MM.1S (cell line): Measurements from ENCODE around the gene HSBP1.

Source experiments
- DNase-seq: peaks from one replicate; pipeline ENCODE4 v3.0.0-alpha.2; 2015
- H2AFZ ChIP-seq: fragments of 300-600 bp; sonication (generic); 2 replicates; pipeline ENCODE4 v1.6.0; 2016; ENCODE audit warnings: antibody characterized with exemption, low read length
- H3F3A ChIP-seq: fragments of 300-600 bp; sonication (generic); 2 replicates; pipeline ENCODE4 v1.6.1; 2016; ENCODE audit warnings: mild to moderate bottlenecking, antibody characterized with exemption, low read length, moderate library complexity, mixed read lengths; ENCODE audit not compliant: insufficient read depth
- H3K27ac ChIP-seq: fragments of 300-600 bp; sonication (generic); 2 replicates; pipeline ENCODE4 v1.5.1; 2016; ENCODE audit warnings: mild to moderate bottlenecking, low read length
- H3K27me3 ChIP-seq: fragments of 300-600 bp; sonication (generic); replicated peaks from 2 replicates; pipeline ENCODE4 v1.6.0; 2016; ENCODE audit warnings: low read length; ENCODE audit not compliant: insufficient read depth
- H3K36me3 ChIP-seq: fragments of 300-600 bp; sonication (generic); replicated peaks from 2 replicates; pipeline ENCODE4 v1.6.1; 2016; ENCODE audit warnings: mild to moderate bottlenecking, low read length, mixed read lengths; ENCODE audit not compliant: insufficient read depth
- H3K4me1 ChIP-seq: fragments of 300-600 bp; sonication (generic); 2 replicates; pipeline ENCODE4 v1.6.1; 2016; ENCODE audit warnings: low read length, mixed read lengths
- H3K4me2 ChIP-seq: fragments of 300-600 bp; sonication (generic); 2 replicates; pipeline ENCODE4 v1.6.0; 2016; ENCODE audit warnings: low read depth, low read length
- H3K4me3 ChIP-seq: fragments of 300-600 bp; sonication (generic); 2 replicates; pipeline ENCODE4 v1.5.1; 2016; ENCODE audit warnings: low read length, mixed read lengths
- H3K79me2 ChIP-seq: fragments of 300-600 bp; sonication (generic); 2 replicates; pipeline ENCODE4 v1.6.1; 2016; ENCODE audit warnings: mixed run types, low read length, mixed read lengths
- H3K9ac ChIP-seq: fragments of 300-600 bp; sonication (generic); 2 replicates; pipeline ENCODE4 v1.6.1; 2016; ENCODE audit warnings: low read length, mixed read lengths
- H3K9me2 ChIP-seq: fragments of 300-600 bp; sonication (generic); replicated peaks from 2 replicates; pipeline ENCODE4 v1.6.1; 2016; ENCODE audit warnings: mild to moderate bottlenecking, low read length, mixed read lengths; ENCODE audit not compliant: insufficient read depth
- H3K9me3 ChIP-seq: fragments of 300-600 bp; sonication (generic); replicated peaks from 2 replicates; pipeline ENCODE4 v1.6.1; 2016; ENCODE audit warnings: mild to moderate bottlenecking, low read length, mixed read lengths; ENCODE audit not compliant: insufficient read depth
- H4K20me1 ChIP-seq: fragments of 300-600 bp; sonication (generic); 2 replicates; pipeline ENCODE4 v1.6.1; 2016; ENCODE audit warnings: mild to moderate bottlenecking, low read length, moderate library complexity, mixed read lengths; ENCODE audit not compliant: insufficient read depth
- EZH2 ChIP-seq: fragments of 300-600 bp; sonication (generic); optimal IDR thresholded peaks from 2 replicates; pipeline ENCODE3; 2017; ENCODE audit warnings: low read depth, mild to moderate bottlenecking, antibody characterized with exemption, low read length, mixed read lengths
- EZH2phosphoT487 ChIP-seq: fragments of 300-600 bp; sonication (generic); IDR thresholded peaks from 2 replicates; pipeline ENCODE4 v1.6.1; 2018; ENCODE audit warnings: antibody characterized with exemption, low read length
- TF ChIP-seq, protein P1 (sequence below): fragments of 300-600 bp; sonication (generic); IDR thresholded peaks from 2 replicates; pipeline ENCODE4 v1.5.1; 2016; ENCODE audit warnings: antibody characterized with exemption, low read length, mixed read lengths

Gene HSBP1

DNA sequence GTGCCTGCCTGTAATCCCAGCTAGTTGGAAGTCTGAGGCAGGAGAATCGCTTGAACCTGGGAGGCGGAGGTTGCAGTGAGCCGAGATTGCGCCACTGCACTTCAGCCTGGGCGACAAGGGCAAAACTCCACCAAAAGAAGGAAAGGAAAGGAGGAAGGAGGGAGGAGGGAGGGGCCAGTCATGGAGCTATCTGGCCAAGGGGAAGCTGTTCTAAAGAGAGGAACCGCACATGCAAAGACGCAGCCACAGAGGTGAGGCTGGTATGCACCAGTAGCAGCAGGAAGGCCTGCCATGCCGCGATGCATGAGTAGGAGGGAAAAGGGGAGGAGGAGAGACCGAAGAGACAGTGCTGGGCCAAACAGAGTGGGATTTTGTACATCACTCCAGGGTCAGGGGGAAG, 35.9 kb downstream of the HSBP1 start:
- Histone ChIP-seq H3K4me2 (no peak overlapping the region), H3K9ac (no peak overlapping the region), H3K9me2 (no peaks in the 10 kb centered on the region), H3K27me3 (no peaks in the 10 kb centered on the region), H3K36me3 (no peaks in the 10 kb centered on the region), H2AFZ (no peak overlapping the region), H4K20me1 (no peaks in the 10 kb centered on the region), H3F3A (no peaks in the 10 kb centered on the region), H3K27ac (no peak overlapping the region), H3K79me2 (no peaks in the 10 kb centered on the region), H3K4me1 (no peaks in the 10 kb centered on the region), H3K4me3 (no peak overlapping the region), H3K9me3 (no peaks in the 10 kb centered on the region)
- DNase-seq: no peak
- TF ChIP-seq EZH2phosphoT487 (no peak), EZH2 (no peak)
- TF ChIP-seq, protein P1, sequence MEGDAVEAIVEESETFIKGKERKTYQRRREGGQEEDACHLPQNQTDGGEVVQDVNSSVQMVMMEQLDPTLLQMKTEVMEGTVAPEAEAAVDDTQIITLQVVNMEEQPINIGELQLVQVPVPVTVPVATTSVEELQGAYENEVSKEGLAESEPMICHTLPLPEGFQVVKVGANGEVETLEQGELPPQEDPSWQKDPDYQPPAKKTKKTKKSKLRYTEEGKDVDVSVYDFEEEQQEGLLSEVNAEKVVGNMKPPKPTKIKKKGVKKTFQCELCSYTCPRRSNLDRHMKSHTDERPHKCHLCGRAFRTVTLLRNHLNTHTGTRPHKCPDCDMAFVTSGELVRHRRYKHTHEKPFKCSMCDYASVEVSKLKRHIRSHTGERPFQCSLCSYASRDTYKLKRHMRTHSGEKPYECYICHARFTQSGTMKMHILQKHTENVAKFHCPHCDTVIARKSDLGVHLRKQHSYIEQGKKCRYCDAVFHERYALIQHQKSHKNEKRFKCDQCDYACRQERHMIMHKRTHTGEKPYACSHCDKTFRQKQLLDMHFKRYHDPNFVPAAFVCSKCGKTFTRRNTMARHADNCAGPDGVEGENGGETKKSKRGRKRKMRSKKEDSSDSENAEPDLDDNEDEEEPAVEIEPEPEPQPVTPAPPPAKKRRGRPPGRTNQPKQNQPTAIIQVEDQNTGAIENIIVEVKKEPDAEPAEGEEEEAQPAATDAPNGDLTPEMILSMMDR: no peak

DNA sequence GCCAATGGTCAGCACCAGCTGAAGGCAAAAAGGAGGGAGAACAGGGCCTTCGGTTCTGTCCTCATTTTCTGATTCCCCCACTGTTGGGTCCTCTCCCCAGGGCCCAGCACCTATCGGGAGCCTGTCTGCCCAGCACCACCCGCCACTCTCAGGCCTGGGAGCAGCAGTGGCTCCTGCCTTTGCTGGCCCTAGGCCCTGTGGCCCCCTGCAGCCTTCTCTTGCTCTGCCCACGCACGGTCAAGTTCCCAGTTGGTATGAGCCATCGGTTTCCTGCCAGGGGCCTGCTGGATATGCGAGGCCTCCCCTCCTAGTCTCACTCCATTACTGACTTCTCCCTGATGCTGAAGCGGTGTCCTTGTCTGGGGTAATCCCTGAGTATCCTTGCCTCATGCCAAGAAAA, 37.5 kb downstream of the HSBP1 start:
- H3K9me2 ChIP-seq: no peaks in the 10 kb centered on the region
- H3F3A ChIP-seq: no peaks in the 10 kb centered on the region
- H3K27ac ChIP-seq: no peak overlapping the region
- DNase-seq: no peak
- H3K27me3 ChIP-seq: no peaks in the 10 kb centered on the region
- H3K79me2 ChIP-seq: no peaks in the 10 kb centered on the region
- H3K4me3 ChIP-seq: no peak overlapping the region
- TF ChIP-seq EZH2: no peak
- TF ChIP-seq EZH2phosphoT487: no peak
- TF ChIP-seq, protein P1: no peak
- no peaks in the 10 kb centered on the region for H4K20me1 ChIP-seq
- H2AFZ ChIP-seq: no peak overlapping the region
- H3K4me1 ChIP-seq: no peaks in the 10 kb centered on the region
- no peak overlapping the region for H3K4me2 ChIP-seq
- no peaks in the 10 kb centered on the region for H3K36me3 ChIP-seq
- no peak overlapping the region for H3K9ac ChIP-seq
- H3K9me3 ChIP-seq: no peaks in the 10 kb centered on the region

DNA sequence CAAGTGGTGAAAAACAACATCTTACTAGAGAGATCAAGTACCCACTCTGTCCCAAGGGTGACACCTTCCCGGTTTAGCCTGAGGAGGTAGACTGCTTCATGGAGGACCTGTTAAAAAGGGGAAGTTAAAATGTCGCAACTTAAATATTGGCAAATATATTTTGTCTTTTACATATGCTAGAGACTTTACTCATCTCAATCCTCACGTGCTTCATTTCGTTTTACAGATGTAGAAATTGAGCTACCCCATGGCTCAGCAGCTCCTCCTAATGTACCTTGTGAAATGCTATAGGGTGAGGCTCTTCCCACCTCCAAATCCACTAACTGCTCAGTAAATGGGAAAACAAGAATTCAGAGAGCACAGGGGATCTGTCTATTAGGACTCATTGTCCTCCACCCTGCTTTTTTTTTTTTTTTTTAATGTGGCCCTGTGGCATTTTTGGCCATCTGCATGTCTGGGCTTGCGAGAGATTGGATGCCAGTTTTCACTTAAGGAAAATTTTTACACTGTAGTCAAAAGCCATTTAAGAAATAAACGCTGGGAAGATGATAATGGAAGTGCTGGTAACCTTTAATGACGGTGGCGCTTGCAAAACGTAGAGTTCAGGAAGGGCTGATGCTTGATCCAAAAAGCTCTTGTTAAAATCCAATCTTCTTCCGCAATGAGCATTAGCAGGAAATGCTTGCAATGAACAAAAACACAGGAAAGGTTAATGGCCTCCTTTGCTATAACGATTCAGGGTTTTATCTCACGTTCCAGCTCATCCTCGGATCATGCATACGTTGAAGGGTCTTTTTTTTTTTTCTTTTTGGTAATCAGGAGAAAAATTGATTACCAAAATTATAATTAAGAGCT, 39.8 kb downstream of the HSBP1 start:
- Histone ChIP-seq H3F3A (no peaks in the 10 kb centered on the region), H3K79me2 (no peaks in the 10 kb centered on the region), H3K27ac (no peak overlapping the region), H3K4me2 (no peak overlapping the region), H3K4me1 (no peaks in the 10 kb centered on the region), H3K9me3 (no peaks in the 10 kb centered on the region), H2AFZ (no peak overlapping the region), H3K4me3 (no peak overlapping the region), H3K27me3 (no peaks in the 10 kb centered on the region), H3K36me3 (no peaks in the 10 kb centered on the region), H4K20me1 (no peaks in the 10 kb centered on the region), H3K9ac (no peak overlapping the region), H3K9me2 (no peaks in the 10 kb centered on the region)
- DNase-seq: no peak
- TF ChIP-seq, protein P1: no peak
- TF ChIP-seq EZH2phosphoT487 (no peak), EZH2 (no peak)
